Measurements from ENCODE around the gene LYST.

Gene LYST

DNA sequence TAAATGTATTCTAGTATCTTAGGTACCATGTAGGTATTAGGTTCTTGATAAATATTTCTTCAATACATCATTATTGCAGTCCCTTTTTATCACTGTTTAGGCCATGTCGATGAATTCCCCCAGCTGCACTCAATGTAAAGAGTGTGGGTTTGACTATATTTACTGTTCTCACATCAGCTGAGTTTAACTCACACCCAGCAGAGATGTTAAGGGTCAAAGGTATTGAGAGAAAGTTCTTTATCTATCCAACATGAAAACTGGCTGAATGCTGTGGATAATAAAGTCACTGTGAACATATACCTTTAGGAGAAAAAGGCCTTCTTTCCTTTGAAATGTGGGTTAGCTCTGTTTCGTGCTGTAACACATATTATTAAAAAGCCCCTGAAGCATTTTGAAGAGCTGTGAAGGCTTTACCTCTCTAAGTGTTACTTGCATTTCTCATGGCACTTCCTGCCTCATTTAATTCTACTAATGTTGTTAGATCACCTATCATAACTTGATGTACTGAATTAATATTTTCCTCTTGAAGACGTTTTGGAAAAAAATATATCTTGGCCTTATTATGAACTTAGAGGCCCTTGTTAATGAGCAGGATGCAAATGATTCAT lies 19.1 kb upstream of the LYST start:
- DNase-seq (ENCODE audit: low read depth), result no peak

DNA sequence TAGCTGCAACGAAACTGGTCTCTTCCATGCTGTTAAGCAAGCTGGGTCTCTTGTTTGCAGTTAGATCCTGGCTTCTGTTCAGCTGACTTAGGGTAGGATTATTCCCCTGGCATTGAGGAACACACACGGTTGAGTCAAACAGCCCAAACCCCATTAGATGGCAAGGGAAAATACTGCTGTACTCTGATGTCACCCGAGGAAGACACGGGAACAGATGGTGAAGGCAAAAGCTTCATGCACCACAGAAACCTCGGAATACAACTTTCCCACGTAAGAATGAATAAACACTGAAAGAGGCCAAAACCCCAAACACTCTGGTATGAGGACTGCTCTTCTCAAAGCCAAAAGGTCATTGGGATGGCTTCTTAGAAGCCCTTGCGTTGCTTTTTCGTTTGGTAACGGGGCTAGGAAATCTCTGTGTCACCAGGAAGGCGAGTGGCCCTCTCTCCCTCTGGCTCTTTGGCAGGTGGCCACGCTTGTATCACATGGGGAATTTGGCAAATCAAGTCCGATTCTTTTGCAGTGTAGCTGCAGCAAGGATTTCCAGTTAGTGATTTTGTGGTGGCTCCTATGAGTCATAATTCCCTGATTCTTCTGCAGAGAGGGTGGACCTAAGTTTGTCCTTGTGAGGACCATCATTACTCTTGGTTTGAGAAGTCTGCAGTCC lies 16.7 kb upstream of the LYST start:
- DNase-seq (ENCODE audit: low read depth), result peak; percentile 96

DNA sequence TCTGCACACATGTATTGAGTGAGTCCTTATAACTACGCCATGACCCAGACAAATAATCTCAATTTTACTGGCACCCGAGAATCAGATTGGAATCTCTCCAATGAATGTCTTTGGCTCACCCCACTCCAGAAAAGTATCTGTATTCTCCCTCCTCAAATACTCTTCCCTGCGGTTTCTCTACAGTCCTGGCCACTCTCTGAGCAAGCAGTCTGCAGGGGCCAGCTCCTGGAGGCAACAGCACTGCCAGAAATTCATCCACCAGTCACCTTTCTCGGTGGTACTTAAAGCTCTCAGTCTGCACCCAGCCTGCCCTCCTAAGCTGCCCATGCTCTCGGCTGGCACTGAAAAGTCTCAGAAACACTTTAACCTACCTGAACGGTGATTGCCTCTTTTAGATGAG lies 16.1 kb upstream of the LYST start:
- no peak for DNase-seq (ENCODE audit: low read depth)

DNA sequence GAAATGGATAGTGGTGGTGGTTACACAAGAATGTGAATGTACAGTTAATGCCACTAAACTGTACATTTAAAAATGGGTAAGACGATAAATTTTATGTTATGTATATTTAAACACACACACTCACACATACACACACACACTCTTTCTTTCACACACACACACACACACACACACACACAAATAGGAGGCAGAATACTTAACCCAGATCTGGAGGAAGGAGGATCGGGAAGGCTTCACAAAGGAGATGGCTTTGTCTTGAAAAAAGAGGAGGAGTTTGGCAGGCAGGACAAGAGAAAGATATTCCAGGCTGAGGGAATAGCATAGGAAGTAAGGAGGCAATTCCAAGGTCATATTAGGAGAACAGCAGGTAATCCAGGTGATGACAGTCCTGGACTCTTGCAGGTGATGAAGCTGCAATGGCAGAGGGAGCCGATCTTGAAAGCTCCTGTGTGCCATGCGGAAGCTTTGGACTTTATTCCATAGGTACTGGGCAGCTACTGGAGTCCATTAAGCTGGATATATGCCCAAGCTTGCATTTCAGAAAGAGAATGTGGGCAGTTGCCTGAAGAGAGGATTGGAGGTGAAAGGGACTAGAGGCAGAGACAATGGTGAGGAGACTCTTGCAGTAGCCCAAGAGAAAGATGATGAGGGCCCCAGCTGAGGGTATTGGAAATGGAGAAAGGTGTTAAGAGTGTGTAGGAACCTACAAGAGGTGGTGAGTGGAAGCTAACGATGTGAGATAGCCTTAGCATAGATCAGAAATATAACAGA lies 15.4 kb upstream of the LYST start:
- DNase-seq (ENCODE audit: low read depth), result no peak

DNA sequence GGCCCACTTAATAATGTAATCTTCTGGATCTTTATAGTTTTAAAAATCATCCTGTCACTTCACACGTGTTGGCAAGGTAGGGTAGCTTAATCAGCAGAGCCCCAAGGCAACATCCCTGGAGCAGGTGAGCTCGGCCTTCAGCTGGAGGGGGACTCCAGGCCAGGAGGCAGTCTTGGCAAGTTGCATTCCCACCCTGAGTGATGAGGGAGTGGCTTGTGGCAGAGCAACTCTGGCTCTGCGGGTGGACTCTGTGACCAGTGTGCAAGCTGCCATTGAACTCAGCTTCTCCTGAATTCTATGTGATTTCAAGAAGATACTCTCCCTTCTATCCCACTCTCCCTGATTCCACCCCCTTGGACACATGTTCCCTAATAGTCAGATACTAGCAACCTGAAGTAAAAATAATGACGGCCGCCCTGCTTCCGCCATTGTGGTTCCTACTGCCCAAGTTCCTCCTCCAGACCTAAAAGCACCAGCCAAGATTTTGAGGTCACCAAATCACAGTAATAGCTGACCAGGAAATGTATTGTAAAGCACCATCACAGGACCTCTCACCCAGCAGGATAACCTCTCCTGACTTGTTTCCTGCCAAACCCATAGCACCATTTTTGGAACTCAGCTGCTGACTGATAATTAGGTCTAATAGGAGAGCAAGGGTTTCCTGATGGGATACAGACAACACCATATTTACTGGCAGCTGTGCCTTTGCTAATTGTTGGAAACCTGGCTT lies 11.5 kb upstream of the LYST start:
- no peak for DNase-seq (ENCODE audit: low read depth)

DNA sequence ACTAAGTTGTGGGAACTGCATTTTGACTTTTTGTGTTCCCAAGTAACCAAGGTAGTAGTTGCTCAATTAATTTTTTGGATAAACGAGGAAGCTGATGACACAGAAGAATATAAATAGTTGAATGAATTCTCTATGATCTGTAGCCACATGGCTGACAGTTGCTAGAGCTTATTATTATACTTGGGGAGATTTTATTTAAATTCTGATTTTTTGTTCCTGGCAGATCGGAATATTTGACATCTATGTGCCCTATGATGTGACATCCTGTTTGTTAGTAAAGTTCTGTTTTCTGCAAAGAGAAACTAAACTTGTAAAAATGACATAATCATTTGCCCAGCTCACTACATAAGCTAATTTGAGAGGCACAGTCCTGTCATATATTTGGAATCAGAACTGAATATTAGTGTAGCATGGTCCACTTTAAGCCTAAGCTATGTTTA lies 9.7 kb upstream of the LYST start:
- DNase-seq (ENCODE audit: low read depth), result no peak

DNA sequence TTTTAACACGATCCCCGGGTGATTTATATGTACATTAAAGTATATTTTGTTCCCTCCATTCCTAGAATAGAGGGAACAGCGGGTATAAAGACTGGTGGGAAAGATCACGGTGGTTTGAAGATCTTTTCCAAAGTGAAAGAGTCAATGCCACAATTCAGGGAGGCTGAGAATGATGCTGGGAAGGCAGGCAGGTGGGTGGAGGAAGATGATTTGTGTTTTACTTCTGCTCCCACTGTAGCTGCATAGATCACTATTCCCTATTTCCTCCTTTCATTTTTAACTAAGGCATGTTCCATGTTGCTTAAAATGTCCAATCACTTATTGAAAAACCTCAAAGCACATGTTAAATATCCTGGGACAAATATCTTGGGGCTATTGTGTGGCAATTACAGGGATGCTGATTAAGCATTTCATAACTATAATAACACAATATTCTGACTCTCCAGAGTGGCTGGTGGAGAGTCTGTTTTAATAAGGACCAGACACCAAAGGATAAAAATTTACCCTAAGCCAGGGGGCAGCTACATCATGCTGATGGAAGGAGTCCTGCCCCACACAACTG lies 8.4 kb upstream of the LYST start:
- DNase-seq (ENCODE audit: low read depth), result no peak

DNA sequence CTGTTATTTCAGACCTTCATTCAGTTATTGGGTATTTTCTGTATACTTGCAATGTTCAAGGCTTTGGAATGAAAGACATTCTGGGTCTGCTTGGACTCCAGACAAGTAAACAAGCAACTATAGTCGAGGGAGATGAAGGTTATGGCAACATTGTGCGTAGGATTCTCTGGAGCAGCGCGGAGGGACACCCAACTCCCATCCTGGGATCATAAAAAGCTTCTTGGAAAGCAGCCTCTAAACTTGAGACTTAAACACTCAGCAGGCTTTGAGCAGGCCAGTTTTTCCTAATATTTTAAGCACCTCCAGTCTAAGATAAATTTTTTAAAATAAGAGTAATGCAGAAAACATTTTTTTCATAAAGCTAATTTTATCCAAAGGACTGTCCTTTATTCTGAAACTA lies 7.6 kb upstream of the LYST start:
- peak; percentile 48 for DNase-seq (ENCODE audit: low read depth)

DNA sequence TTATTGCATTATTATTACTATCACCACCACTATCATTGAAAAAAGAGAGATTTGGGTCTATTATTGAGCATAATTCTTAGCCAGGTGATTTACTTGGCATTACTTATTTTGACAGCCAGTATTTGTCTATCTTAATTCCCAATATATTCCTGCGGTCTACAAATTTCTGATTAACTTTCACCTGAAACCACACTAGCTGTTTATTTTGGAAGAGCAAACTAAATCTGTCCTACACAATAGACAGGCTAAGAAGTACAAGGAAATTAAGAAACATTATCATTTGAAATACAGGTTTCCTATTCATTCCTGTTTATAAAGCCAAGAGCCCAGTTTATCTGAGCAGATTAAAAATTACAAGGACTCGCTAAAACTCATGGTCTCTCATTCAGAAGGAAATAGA lies 6.9 kb upstream of the LYST start:
- DNase-seq (ENCODE audit: low read depth), result no peak

DNA sequence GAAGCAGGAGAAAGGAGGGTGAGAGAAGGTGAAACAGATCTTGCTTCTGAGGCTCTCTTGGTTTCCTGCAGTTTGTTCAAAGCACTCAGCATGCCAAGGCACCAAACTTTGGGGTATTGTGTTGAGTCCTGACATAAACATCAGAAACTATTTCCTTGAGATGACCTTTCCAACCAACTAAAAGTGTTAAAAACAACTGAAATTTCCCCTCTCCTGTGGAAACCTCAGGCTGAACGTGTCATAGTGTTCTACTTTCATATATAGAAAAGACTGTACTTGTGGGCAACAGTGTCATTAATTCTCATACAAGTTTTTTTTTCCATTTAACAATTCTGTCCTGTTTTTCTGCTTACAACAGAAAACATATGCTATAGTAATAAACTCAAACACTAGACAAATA lies 6.3 kb upstream of the LYST start:
- no peak for DNase-seq (ENCODE audit: low read depth)

DNA sequence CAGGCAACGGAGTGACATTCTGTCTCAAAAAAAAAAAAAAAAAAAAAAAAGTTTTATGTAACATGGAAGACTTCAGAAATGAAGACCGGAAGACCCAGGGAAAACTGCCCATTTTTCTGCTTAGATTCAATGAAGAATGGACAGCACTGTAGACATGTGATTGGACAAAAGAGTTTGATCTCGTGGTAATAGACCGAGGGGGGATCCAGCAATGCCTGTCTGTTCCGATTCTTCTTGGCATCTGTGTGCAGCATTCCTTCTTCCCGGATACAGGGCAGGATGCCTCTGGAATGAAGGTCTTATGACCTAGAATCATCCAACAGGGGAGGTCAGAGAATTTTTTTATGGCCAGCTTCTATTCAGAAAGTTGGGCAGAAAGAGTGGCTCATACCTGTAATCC lies 5.6 kb upstream of the LYST start:
- no peak for DNase-seq (ENCODE audit: low read depth)

DNA sequence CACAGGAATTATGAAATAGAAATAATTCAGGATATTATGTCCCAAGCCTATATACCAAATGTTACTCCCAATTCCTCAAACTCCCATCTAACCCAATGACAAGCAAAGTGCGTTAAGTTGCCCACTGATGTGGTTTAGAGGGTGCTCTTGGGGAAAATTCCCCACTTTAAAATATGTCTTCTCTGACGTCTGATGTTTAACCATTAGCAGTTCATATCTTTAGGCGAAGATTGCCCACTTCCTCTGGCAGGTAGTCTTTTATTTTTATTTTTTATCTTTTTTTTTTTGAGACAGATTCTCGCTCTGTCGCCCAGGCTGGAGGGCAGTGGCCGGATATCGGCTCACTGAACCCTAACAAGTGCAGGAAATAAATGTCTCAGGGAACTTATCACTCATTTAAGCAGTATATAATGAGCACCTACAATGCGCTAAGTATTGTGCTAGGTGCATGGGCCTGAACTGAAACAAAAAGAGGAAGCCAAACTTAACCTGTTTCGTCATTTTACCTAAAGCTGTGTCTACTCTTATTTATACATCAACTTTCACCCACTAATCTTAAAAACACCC lies 1.3 kb upstream of the LYST start:
- DNase-seq (ENCODE audit: low read depth), result no peak

DNA sequence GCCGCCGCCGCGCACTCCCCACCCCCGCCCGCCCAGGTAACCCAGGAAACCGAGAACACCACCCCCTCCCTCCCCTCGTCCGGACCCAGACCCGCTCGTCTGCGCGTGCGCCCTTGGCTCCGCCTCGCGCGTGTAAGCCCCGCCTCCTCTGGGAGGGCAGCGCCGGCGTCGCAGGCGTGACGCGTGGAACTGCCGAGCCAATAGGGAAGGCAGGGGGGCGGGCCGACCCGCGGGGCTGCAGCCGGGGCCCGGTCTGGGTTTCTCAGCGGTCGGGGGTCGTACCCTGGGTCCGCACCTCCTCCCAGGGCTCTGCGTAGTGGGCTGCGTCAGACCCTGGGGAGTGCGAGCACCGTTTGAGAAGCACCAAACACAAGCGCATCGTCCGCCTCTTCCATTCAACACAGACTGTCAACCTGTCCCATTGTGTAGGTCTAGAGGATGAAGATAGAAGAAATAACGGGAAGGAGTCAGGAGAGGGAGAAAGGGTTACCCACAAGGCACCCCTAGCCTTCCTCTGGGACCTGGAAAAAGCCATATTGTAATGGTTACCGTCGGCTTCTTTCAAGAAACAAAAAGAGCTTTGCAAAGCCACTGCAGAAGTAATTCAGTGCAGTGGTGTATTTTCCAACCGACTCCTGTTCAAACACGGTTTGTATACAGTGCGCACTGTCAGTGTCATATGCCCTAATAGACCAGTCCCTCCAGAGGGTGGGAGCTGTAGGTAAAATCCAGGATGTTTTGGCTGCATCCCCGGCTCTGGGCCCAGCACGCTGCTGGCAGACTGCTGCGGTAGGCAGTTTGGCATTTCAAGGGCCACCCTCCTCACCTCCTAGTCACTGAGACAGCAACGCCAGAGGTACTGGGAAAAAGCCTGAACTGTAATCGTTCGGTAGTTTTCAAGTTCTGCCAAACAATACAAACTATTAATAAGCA lies 473 bp upstream of the LYST start:
- peak; percentile 91 for DNase-seq (ENCODE audit: low read depth)

DNA sequence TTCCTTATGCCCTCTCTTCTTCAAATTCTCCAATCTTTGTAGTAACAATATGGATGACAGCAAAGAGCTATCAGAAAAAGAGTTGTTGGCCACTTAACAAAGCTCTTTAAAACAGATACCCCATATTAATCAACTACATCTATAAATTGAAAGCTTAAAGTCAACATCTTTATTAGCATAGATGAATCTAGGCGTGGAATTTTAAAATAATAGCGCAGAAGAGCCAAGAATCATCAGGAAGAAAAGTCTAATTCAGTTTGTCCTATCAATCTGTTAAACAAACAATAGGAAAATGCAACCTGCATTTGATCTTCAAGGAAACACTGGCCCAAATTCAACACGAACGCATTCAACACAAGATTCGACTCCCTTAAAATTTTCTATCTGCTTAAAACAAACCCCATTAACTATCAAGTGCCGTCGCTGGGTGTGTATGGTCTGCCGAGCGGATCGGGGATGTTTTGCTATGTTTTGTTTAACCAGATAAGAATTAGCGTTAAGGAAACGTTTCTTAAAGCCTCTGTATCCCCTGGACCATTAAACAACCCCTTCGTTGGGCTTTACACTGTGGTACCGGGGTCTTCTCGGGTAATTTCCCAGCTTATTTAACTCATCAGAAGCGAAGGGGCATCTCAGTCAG lies 1.0 kb downstream of the LYST start:
- DNase-seq (ENCODE audit: low read depth), result no peak

DNA sequence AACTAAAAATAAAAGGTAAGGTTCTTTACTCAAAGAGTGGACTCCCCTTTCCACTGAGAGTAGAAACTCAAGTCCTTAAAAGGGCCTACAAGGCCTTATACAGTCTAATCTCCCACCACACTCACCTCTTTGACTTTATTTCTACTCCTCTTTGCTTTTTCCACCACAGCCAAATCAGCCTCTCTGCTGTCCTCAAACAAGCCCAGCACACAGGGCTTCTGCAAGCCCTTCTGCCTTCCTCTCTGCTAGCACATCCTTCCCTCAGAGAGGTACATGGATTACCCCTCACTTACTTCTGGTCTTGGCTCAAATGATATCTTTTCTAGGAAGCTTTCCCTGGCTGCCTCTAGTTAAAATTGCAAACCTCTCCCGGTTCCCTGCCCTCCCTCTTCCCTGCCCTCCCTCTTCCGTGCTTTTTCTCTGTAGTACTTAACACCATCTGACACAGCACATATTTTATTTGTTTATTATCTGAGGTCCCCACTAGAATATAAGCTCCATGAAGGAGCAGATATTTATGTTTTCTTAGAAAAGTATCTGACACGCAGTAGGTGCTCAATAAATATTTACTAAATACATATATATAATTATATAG lies 1.7 kb downstream of the LYST start:
- no peak for DNase-seq (ENCODE audit: low read depth)

DNA sequence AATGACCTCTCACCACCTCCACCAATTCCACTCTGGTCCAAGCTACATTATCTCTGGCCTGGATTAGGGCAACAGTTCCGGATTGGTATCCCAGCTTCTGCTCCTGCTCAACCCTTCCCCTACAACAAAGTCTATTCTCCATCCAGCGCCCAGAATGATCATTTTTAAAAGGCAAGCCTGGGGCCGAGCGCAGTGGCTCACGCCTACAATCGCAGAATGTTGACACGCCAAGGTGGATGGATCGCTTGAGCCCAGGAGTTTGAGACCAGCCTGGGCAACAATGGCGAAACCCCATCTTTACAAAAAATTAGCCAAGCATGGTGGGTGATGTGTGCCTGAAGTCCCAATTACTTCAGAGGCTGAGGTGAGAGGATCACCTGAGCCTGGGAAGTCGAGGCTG lies 2.2 kb downstream of the LYST start:
- no peak for DNase-seq (ENCODE audit: low read depth)

DNA sequence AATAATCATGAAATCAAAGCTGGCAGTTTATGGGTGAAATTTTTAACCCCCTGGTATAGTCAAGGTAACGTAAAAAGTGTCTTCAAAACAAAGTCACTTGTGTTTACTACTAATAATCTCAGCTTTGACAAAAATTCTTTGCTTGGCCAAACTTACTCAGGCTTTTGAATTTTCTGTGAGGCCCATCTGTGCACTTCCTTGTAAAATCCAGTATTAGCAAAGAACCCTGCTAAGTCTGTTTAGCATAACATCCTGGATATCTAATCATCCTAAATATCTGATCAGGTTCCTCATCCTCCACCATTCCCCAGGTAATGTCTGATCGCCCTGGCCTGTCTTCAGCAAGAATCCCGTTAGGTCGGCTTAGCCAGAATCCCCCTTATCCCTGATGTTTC lies 3.0 kb downstream of the LYST start:
- no peak for DNase-seq (ENCODE audit: low read depth)

DNA sequence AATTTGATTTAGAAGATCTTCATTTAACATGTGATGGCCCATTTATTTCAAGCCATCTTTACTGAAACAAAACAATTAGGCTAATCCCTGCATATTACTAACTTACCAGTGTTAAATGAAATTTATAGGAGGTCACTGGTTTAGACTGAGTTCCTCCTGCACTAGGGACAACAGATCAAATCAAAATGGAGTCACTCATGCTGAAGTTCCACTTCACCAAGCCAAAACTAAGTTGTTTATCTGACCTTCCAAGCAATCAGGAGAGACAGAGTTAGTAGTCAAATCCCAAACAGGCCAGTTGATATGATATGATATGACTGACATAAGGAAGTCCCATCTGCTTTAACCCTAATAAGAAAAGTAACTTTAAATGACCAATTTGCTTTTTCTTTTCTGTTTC lies 4.8 kb downstream of the LYST start:
- no peak for DNase-seq (ENCODE audit: low read depth)

DNA sequence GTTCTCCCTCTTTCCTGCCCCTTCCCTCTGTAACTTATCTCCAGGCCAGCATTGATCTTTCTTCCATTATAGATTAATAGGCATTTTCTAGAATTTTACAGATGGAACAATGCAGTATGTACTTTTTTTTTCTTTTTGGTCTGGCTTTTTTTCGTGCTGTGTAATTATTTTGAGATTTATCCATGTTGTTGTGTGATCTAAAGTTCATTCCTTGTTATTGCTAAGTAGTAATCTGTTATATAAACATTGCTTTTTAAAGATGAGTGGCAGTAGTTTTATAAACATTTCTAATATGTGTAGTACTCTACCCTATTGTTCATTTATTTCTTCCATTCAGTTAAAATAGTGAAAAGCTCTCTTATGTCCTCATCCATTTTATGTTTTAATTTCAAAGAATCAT lies 5.9 kb downstream of the LYST start:
- DNase-seq (ENCODE audit: low read depth), result no peak

DNA sequence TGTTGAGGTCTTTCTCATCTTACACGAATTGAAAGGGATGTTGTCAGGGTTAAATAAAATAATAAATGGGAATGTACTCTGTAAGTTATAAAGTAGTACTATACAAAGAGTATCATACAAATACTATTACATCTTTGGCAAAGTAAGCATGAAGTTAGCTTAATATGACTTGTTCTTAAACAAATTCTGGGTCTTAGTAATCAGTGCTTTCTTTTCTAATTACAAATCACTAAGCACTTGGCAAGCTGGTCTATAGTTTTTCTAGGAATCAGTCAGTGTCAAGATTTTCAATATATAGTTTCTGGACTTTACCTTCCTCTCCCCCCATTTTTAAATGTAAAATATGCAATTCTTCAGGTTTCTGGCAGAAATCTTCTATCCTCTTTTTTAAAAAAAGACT lies 6.9 kb downstream of the LYST start:
- DNase-seq (ENCODE audit: low read depth), result no peak
